HUDEP-2 (cell line): ENCODE results near the gene KREMEN1.
"Not testable (repeated sequence)": the region's sequence is repeated elsewhere in the genome, so short reads cannot be mapped to it uniquely, and the experiment has no call there.

Experiments
- DNase-seq, 76 experiments: peaks; one replicate each; lab custom pipeline; 2025; ENCODE audit not compliant: unreplicated experiment in 76 of 76; lab: John Stamatoyannopoulos, UW

KREMEN1 gene

GRCh38 chr22:29072979-29073617, at the start of gene KREMEN1:
Gene KREMEN1 (plus strand): TSS chr22:29073035. CDS start chr22:29073131, 96 bp downstream.
- peak in 2 of 76 experiments; percentile 22 to 31 for DNase-seq

DNA sequence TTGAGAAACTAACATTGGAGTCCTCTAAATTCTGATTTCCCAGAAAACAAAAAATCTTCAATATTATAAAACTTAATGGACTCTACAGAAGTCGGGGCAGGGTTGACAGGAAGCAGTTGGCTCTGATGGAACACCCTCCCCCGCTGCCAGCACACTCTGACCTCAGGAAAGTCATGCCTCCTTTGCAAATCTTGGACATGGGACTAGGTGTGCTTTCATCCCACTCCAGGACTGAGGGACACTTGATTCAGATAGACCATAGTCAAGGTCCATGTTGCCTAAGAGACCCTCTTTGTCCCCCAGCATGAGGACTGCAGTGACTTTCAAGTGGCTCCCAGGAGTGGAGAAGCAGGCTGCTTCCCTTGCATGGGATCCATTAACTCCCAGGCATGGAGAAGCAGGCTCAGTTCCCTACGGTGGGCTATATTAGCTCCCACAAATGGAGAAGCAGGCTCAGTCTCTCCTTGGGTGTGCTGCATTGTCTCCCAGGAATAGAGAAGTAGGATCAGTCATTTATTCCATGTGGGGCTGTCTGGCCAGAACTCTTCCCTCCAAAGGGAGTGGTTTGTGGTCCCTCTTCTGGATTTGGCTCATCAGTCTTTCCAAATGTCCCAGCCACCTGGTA, 49.6 kb upstream of the KREMEN1 start:
- DNase-seq: no peak

GRCh38 chr22:29026579-29026978, 46.3 kb upstream of the KREMEN1 start:
- no peak for DNase-seq

DNA sequence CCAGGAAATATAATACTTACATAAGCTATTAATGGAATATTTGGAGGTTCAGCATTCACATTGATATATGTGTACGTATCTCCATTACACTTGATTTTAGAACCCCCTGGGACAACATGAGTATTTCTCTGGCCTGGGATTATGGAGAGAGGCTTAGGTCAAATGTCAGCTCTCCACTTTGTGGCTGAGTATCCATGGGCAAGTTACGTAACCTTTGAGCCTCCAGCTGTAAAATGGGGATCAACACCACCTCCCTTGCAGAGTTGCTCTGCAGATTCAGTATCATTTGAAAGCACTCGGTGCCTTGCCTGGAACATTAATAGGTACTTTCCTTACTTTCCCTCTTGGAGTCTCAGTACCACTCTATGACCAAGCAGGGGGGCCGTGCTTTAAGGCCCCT, 44.4 kb upstream of the KREMEN1 start:
- no peak for DNase-seq

DNA sequence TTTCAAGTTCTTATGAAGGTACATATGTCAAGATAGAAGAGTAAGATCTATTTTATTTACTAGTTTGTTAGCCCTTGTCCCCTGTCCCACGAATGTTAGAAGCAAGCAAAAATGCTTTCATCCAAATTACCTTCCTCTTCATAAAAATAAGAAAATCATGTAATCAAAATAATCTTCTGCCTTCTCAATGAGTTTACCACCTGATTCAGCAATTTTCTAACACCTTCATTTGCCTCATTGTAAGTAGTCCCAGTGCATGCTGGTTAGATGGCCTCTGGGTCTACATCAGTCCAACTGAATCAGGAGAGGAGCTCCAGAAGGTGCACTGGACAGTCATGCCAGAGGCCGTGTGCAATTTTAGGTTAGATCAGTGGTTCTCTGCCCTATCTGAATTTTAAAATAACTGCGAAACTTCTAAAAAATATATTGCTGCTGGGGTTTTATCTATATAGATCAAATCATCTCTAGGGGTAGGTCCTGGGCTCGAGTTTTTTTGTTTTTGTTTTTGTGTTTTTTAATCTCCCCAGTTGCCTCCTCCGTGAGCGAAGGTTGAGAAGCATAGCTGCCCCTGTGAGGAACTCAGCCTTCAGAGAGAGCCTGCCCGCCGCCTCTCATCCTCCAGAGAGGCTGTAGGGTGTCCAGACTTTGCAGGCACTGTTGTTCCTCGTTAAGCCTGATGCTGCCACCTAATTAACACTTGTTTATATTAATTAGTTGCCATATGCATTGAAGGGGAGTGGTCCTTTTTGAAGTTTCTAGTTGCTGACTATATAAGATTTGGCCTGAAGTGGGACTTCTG, 43.4 kb upstream of the KREMEN1 start:
- DNase-seq: no peak

GRCh38 chr22:29030016-29030617, 42.7 kb upstream of the KREMEN1 start:
- peak in 2 of 76 experiments; percentile 19 to 27 for DNase-seq

- peak in 69 of 76 experiments; percentile 8 to 83 (median 58) for DNase-seq
Observed at GRCh38 chr22:29030618-29031226, 42.1 kb upstream of the KREMEN1 start.

DNA sequence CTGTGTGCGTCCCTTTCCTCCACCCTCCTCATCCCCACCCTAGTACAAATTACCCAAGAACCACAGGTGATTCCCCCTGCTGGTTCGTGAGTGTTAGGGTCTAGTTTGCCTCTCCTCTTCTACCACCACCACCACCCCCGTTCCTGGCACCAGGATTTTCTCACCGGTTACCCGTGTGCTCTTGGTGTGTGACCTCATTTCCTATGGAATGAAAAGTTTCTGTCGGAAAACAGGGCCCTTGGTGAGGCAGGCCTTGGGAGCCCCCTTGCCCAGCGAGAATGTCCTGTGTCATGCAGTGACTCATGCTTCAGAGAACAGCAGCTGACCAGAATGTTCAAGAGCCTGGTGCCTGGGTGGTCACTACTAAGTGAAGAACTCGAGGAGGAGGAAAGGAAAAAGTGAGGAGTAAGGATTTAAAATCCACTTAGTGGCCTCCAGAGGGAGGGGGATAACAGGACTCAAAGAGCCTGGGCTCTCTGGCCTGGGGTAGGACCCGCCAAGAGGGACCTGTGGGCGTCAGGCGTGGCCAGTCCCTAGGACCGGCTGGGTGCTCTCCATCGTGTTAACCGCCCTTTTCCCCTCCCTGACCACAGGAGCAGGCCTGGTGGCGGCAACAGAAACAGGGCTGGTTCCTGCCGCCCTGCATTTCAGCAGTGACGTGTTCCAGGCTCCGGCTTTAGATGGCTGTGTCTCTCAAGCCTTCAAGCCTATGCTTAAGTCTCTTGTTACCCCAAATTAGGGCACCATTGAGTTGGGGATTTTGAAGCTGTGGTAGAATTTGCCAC, 41.4 kb upstream of the KREMEN1 start:
- peak in 46 of 76 experiments; percentile 6 to 69 (median 31) for DNase-seq

- no peak for DNase-seq
Observed at GRCh38 chr22:29032014-29032475, 40.8 kb upstream of the KREMEN1 start.

DNA sequence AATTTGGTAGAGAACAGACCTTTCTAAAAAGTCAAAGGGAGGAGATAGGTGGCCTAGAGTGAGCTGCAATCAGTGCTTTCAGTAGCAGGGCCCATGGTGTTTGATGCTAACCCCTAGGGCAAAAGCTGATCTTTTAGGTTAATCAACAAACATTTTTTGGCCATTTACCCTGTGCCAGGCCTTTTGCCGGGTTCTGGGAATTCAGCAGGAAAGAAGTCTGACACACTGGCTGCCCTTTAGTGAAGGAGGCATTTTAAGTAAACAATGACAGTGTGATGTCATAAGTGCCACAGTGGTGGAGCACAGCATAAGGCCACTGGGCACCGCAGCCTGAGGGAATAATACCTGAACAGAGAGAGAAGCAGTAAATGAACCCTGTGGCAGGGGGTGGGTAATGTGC, 40.3 kb upstream of the KREMEN1 start:
- DNase-seq: no peak

DNA sequence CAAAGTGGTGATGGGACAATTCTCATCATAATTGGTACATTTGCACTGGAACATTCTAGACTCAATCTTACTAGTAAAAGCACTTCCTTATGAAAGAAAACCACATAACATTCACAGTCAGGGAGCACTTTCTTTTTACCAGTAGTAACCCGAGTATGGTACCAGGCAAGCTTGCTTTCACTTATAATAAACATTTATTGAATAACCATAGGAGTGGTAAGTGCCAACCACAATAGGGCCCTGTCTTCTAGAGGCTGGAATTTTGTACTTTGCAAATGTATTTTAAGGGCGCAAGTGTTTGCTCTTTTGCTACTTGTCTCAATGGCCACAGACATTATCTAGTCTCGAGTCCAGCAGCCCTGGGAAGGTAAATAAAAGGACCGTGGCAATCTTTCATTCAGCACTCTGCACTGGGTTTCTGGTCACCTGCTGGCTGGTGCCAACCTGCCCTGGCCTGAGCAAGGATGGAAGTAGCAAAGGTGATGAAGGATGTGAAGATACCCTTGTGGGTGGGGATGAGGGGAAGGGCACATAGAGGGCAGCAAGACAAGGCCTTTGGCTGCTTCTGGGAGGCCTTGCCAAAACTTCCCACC, 35.4 kb upstream of the KREMEN1 start:
- DNase-seq: no peak

- DNase-seq: no peak
Observed at GRCh38 chr22:29039148-29039547, 33.7 kb upstream of the KREMEN1 start.

DNA sequence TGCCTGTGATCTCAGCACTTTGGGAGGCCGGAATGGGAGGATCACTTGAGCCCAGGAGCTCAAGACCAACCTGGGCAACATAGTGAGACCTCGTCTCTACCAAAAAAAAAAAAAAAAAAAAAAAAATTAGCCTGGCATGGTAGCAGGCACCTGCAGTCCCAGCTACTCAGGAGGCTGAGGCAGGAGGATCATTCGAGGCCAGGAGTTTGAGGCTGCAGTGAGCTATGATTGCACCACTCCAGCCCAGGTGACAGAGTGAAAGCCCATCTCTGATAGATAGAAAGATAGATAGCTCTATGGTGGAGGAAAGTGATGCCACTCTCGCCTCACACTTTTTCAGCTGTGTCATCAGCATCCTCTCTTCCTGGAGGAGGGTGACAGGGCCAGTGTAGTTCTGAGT, 33.2 kb upstream of the KREMEN1 start:
- not testable (repeated sequence) for DNase-seq

- peak in 58 of 76 experiments; percentile 13 to 71 (median 38) for DNase-seq
Observed at GRCh38 chr22:29040385-29041275, 32.2 kb upstream of the KREMEN1 start.

DNA sequence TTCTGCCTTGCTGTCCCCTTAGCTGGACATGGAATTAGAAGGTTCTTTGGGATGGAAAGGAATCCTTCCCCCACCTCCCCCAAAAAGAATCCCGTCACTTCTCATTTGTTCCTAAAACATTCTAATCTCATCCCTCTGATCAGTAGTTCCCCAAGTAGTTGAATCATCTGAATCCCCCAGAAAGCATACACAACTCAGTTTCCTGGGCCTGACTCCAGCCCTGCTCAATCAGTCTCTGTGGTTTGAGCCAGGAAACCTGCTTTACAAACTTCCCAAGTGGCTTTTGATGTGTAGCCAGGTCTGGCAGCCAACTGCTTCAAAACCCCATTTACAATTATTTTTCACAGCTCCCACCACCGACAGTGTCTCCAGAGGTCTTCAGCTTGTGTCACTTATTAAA, 31.4 kb upstream of the KREMEN1 start:
- DNase-seq: no peak

- no peak for DNase-seq
Observed at GRCh38 chr22:29043906-29044575, 28.8 kb upstream of the KREMEN1 start.

- no peak for DNase-seq
Observed at GRCh38 chr22:29044657-29045176, 28.1 kb upstream of the KREMEN1 start.
